B cell (primary cell): Measurements from ENCODE around the gene SCFD1.

Experiments used
- EZH2 ChIP-seq: IDR thresholded peaks from 2 replicates; pipeline ENCODE4 v1.6.1; 2012; ENCODE audit warnings: borderline replicate concordance, low read depth, mild to moderate bottlenecking, moderate library complexity, low read length; ENCODE audit not compliant: insufficient read depth, poor library complexity, severe bottlenecking
- TF ChIP-seq, protein P1 (sequence below): fragments of 200-600 bp; IDR thresholded peaks from one replicate; pipeline ENCODE4 v1.8.0; 2022; ENCODE audit warnings: antibody characterized with exemption, mild to moderate bottlenecking

DNA sequence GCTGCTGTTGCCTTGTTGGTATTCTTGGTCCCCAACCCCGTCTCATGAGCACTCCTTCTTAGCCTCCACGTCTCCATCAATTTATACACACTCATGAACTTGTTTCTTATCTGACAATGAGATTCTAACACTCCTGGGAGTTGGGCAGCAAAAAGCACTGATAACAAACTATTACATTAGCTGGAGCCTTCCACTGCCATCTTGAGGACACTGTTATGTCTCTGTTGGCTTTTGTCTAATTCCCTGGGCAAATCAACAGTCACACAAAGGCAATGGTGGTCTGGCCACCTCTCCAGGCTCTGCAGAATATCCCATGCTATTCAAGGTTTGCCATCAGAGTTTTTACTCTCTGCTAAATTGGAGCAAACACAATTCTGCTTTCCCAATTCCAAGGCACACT lies 134.5 kb downstream of the SCFD1 start:
- TF ChIP-seq, protein P1, sequence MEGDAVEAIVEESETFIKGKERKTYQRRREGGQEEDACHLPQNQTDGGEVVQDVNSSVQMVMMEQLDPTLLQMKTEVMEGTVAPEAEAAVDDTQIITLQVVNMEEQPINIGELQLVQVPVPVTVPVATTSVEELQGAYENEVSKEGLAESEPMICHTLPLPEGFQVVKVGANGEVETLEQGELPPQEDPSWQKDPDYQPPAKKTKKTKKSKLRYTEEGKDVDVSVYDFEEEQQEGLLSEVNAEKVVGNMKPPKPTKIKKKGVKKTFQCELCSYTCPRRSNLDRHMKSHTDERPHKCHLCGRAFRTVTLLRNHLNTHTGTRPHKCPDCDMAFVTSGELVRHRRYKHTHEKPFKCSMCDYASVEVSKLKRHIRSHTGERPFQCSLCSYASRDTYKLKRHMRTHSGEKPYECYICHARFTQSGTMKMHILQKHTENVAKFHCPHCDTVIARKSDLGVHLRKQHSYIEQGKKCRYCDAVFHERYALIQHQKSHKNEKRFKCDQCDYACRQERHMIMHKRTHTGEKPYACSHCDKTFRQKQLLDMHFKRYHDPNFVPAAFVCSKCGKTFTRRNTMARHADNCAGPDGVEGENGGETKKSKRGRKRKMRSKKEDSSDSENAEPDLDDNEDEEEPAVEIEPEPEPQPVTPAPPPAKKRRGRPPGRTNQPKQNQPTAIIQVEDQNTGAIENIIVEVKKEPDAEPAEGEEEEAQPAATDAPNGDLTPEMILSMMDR: no peak
- TF ChIP-seq EZH2: no peak
